Muscle of arm (tissue), 12 donors: ENCODE data around the gene FBXW7. TPM values are rescaled to one million over a fixed set of nuclear protein-coding genes. Genes with fewer than 3 reads are reported as not detected.

Experiments used
- DNase-seq: peaks from one replicate; pipeline ENCODE4 v3.0.0-alpha.2; 2013
- polyA plus RNA-seq, 12 donors: library from polyadenylated mRNA; unstranded; fragments of 120-200 nt; gene quantifications; one replicate each; pipeline ENCODE4 v1.2.1, GENCODE V29; 2013; ENCODE audit not compliant: insufficient read length in 12 of 12

The FBXW7 gene
- polyA plus RNA-seq, 12 donors = 24.2 to 44.5 (median 36.3) TPM; not detected in 1

DNA sequence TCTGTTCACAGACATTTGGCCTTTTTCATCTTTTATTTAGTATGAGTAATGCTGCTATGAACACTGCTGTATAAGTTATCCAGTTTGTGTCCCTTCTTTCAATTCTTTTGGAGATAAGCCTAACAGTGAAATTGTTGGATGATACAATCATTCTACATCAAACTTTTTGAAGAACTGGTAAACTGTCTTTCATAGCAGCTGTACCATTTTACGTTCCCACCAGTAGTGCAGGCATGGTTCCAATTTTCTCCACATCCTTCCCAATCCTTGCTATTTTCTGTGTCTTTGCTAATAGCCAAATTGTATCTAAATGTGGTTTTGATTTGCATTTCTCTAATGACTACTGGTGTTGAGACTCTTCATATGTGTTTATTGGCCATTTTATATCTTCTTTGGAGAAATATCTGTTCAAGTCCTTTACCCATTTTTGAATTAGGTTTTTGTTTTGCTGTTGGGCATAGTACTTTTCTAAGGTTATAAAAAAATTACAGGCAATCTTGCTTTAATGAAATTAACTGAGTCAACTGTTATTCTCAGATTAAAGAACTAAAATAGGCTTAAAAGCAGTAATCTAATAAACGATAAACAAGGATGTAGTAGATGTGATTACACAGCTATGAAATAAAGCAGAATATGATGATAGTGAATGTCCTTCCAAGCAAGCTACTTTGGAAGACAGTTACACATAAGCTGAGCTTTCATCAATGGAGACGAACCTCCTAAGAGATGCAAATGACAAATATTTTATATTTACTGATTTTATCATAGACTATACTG lies 57.2 kb downstream of the FBXW7 start:
- no peak for DNase-seq

DNA sequence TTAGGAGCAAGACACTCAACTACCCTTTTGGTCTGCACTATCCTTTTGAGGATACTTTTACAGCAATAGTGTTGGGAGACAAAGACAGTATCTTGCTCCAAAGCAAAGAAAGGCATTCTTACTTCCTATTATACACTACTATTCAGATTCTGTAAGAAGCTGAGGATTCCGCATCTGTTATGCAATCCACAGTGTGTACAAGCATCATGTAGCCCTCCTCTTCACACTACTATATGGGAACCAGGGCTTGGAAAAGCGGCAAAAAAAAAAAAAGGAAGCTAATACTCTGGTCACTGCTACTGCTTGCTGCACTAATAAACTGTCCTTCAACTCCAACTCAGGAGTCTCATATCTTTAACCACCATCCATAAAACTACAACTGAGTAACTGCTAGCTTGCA lies 59.1 kb downstream of the FBXW7 start:
- no peak for DNase-seq

DNA sequence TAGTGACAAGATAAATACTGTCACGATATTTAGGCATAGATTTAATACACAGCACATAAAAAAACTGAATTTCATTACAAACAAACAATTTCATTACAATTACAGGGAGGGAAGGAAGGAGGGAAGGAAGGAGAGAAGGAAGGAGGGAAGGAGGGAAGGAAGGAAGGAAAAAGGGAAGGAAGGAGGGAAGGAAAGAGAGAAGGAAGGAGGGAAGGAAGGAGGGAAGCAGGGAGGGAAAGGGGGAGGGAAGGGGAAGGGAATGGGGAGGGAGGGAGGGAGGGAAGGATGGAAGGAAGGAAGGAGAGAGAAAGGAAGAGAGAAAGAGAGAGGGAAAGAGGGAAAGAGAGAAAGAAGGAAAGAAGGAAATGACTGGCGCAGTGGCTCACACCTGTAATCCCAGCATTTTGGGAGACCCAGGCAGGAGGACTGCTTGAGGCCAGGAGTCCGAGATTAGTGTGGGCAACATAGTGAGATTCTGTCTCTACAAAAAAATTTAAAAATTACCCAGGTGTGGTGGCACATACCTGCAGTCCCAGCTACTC lies 64.6 kb downstream of the FBXW7 start:
- no peak for DNase-seq

DNA sequence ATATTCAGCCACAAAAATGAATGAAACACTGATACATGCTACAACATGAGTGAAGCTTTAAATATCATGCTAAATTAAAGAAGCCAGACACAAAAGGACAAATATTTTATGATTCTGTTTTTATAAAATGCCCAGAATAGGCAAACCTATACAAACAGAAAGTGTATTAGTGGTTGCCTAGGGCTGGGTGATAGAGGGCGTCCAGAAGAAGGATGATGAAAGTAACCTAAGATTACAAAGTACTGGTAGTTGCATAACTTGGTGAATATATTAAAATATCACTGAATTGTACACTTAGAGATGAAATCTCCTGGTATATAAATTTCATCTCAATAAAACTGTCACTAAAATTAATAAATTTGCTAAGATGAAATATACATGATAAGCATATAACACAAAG lies 67.5 kb downstream of the FBXW7 start:
- no peak for DNase-seq

DNA sequence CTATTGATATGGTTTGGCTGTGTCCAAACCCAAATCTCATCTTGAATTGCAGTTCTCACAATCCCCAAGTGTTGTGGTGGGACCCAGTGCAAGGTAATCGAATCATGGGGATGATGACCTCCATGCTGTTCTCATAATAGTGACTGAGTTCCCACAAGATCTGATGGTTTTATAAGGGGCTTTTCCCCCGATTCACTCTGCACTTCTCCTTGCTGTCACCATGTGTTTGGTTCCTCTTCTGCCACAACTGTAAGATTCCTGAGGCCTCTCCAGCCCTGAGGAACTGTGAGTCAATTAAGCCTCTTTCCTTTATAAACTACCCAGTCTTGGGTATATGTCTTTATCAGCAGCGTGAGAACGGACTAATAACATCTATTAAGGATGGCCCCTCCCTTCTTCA lies 68.8 kb downstream of the FBXW7 start:
- DNase-seq = no peak

DNA sequence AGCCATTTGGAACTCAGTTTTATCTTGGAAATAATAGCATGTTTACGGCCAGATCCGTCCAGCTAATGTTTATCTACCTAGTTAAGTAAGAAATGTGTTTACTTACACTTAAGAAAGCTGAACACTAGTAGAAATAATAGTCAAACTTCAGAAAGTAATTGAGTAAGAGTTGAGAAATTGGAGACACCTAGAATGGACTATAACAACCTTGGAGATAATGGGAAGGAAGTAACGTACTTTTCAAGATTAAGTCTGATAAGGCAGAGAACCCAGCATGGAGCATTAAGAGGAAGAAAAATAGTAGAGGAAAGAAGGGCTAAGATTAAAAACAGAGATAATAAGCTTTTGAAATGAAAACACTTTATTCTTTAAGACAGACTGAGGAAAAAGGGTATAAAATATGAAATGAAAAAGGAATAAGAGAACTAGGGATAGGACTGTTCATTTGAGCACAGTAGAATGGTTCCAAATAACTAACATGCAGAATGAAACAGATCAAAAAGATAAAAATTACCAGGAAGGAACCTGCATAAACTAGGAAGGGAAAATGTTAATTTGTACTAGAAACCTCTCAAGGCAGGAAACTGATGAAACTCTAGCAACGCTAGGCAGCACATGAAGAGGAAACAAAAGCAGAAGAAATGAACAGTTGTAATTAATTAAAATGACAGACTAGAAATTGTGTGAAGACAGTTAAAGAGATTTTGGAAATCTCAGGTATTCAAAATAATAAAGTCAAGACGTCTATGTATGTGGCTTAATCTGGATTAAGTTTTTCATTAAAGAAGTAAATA lies 71.7 kb downstream of the FBXW7 start:
- DNase-seq = no peak

DNA sequence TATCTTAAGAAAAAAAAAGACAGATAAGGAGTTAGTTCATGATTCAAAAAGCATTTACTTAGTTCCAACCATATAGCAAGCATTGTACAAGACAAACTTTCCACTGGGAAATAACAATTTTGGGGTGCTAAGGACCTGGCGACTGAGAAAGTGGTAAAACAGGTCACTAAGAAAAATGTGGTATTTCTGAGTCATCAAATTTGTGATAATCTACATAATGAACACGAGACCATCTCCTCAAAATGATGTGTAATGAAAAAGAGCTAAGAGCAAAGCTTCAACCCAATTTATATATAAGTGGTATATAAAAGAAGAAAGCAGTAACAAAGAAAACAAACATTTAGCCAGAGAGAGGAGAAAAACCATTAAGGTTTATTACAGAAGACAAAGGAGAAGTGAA lies 72.3 kb downstream of the FBXW7 start:
- DNase-seq = no peak

DNA sequence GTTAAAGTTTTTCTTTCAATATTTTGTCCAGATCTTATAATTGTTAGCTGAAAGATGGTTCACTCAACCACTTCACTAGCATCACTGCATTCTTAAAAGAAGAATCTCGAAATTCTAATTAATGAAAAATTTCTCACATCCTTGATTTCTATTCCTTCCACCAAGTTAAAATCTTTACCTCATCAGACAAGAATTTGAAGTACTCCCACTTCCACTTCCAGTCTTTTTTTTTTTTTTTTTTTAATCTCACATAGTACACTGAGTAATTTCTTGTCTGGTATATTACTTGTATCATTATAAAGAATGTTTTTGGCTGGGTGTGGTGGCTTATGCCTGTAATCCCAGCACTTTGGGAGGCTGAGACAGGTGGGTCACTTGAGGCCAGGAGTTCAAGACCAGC lies 73.2 kb downstream of the FBXW7 start:
- no peak for DNase-seq

DNA sequence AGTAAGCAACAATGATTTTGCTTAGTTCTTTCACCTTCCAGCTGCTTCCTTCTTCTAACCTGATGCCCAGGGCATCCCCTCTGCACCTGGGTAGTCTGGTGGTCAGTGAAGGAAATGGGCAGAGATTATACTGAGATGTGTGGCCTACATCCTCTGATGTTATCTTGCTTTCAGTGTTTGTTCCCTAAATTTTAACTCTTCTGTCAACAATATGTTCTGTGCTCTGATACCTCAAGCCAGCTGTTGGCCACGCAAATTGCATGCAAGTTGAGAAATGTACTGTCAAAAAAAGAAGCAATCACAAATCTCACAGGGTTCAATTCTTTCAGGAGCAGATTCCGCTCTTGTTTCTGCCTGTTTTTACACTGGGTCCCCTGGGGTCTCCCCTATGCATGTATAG lies 73.8 kb downstream of the FBXW7 start:
- DNase-seq = no peak

DNA sequence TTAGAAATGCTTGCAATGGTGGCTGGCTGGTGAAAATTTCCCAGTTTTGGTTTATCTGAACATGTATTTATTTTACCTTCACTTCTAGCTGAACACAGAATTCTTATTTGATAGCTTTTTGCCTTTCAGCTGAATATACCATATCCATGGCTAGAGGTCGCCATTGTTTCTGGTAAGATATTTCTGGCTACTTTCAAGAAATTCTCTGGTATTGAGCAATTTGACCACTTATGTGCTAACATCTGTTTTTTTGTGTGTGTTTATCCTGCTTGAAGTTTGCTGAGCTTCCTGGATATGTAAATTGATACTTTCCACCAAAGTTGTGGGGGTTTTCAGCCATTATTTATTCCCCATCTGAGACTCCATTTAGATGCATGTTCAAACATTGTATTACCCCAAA lies 75.4 kb downstream of the FBXW7 start:
- peak; percentile 5 for DNase-seq

DNA sequence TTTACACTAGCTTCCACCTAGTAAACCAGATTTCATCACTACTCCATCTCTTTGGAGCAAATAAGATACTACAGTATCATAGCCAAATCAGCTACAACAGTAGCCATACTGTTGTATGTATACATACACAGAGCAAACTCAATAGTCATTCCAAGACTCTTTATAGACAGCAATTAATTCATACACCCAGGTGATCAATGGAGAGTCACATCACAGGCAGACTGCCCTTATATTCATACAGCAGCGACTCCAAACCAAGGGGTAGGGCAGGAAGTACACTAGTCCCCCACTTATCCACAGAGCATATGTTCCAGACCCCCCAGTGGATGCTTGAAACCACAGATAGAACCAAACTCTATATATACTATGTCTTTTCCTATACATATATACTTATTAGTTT lies 76.6 kb downstream of the FBXW7 start:
- no peak for DNase-seq

DNA sequence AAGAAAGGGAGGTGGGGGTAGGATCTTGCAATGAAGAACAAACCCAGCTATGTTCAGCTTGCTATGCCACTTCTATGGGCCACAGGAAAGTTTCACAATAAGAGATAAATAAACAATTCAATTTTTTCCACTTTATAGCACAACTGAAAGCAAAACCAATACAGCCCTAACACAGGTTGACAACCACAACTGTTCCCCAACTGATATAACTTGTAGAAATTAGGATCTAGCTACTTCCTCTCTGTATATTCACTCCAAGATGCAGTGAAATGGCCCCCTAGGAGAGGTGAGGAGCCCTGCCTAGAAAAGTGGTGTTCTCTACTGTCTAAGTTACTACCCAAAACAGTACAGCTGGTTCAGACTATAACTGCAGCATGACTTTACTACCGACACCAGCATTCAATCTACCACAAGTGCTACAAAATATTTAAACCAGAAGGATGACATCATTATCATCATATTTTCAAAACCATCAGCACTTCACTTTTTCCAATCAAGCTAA lies 77.0 kb downstream of the FBXW7 start:
- no peak for DNase-seq

DNA sequence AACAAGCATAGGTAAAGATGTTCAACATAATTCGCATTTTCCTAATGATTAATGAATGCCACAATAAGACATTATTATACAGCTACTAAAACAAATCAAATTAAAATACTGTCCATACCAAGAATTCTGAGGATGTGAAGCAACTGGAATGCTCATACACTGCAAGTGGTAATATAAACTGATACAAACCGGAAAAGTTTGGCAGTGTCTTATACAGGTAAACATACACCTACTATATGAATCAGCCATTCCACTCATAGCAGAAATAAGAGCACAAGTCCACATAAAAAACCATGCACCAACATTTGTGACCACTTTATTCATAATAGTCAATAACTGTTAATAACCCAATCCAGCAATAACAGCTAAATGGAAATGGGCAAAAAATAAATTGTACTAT lies 79.3 kb downstream of the FBXW7 start:
- DNase-seq = no peak

DNA sequence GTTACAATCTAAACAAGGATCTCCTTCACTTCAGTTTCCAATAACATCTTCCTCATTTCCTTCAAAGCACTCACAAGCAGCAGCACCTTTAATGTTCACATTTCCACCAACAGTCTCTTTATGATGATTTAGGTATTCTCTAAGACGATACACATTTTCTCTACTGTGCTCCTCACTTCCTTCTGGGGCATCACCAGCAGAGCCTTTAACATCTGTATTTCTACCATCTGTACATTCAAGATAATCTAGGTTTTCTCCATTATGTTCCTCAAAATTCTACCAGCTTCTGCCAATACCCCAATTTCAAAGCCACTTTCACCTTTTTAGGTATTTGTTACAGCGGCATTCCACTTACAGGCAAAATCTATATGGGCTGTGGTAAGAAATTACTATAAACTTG lies 80.6 kb downstream of the FBXW7 start:
- no peak for DNase-seq

DNA sequence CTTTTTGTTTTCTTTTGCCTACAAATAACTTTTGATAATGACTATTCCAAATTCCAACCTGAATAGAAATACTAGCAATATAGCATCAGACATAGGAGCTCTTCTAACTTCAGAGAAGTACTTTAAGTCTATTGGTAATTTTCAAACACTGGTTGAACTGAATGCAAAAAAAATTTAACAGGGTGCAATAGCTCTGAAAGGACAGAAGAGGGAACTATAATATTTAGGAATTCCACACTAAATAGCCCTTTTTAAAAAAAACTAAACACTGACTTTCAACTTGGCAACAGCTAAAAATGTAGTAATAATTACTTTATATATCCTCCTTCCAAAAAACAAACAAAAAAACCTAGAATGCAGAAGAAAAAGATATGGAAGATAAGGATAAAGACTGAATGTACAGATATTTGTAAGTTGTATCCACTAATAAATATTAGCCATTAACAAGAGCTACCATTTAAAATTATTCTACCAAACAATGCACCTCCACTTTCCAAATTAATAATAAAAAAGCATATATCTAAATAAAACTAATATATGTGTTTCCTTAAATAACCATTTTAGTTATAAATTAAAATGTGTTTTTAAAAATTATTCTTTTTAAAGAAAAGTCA lies 81.4 kb downstream of the FBXW7 start:
- no peak for DNase-seq

DNA sequence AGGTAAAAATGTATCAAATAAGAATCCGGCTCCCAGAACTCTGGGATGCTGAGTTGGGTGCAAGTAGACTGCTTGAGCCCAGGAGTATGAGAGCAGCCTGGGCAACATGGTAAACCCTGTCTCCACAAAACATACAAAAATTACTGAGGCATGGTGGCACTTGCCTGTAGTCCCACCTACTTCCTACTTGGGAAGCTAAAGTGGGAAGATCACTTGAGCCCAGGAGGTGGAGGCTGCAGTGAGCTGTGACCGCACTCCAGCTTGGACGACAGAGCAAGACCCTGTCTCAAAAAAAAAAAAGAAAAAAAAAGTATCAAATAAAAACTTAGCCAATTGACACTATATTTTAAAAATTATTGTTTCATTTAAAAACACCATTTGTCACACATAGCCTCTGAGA lies 84.4 kb downstream of the FBXW7 start:
- no peak for DNase-seq

DNA sequence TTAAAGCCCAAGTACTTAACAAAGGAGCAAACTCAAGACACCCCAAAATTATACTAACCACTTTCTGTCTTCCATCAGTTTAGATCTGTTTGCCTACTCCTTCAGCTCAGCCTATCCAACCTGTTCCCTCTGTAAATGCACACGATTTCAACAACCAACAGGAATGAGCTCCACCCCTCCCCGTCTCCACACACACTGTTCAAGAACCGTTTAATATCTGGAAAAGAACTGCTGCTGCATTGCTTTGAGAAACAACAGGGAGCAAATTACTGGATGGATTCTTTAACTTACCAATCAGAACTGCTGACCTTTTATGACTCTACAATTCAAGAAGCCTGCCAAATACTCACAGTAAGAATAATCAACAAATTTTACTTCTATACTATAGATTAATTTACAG lies 87.0 kb downstream of the FBXW7 start:
- no peak for DNase-seq

DNA sequence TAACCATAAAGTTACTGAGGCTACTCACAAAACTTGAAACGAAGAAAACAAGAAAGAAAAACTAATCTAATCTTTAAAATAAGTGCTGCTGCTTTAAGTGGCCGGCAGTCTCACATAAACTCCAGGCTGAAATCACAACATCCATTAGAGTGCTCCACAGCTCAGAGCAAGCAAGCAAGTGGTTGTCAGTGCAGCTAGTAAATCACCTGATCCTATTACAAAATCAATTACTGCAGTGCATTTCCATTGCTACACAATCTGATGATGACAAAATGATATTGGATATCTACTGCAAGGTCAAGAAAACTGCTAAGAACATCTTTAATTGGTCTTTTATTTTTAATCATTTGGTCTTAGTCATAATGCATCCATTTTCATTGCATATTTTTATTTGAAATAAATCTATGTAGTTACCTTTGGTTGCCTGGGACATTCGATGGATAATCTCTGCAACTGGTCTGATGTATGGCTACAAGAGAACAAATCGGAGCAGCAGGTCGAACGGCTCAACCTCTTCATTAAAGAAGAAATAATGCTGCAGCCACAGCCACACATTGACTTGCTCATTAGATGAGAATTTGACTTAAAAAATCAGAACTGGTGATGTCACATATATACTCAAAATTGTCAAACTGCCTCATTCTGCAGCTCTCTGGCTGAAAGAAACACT lies 87.7 kb downstream of the FBXW7 start:
- DNase-seq = no peak

DNA sequence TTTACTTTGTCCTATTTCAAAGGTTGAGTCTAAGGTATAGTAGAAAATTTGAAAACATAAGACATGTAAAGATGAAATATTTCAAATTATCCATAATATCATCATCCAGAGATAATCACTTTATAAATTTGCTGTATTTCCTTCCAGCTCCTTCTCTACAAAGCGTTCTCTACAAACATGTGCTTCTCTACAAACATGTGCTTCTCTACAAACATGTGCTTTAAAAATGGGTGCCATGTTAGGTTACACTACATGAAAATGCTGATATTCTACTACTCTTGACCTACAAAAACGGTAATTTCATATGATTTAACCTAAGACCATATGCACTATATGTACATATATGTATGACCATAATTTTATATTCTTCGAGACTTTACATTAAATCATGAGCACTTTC lies 92.0 kb downstream of the FBXW7 start:
- no peak for DNase-seq

DNA sequence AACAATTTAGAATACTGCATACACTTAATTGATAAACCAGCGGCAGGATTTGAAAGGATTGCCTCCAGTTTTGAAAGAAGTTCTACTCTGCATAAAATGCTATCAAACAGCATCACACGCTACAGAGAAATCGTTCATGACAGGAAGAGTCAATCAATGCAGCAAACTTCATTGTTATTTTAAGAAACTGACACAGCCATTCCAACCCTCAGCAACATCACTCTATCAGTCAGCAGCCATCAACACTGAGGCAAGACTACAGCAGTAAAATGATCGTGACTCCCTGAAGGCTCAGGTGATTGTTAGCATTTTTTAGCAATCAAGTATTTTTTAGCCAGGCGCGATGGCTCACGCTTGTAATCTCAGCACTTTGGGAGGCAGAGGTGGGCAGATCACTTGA lies 98.3 kb downstream of the FBXW7 start:
- DNase-seq = no peak

DNA sequence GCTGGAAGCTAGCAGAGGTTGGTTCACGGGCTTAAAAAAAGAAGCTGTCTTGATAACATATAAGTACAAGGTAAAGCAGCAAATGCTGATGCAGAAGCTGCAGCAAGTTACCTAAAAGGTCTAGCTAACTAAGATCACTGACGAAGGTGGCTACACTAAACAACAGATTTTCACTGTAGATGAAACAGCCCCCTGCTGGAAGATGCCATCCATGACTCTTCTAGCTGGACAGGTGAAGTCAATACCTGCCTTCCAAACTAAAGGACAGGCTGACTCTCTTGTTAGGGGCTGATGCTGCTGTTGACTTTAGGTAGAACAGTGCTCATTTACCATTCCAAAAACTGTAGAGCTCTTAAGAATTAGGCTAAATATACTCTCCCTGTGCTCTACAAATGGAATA lies 99.5 kb downstream of the FBXW7 start:
- no peak for DNase-seq

DNA sequence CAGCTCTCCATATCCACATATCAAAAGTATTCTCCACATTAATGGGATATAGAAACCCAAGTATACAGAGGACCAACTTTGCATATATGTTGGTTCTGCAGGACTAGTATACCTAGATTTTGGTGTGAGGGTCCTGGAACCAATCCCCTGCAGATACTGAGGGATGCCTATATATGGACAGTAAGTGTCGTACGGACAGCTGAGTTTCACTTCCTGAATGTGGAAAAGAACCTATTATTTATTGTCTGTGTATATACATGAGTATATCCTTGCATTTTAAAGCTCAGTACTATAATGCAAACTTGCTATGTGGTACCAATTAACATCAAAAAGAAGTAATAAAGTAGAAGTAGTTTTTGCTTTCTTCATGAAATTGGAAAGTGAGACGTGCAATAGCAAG lies 101.9 kb downstream of the FBXW7 start:
- no peak for DNase-seq
